ENCODE measurements around the gene PLAAT5.

The PLAAT5 gene

GRCh38 chr11:63499874-63500273, 8.9 kb upstream of the PLAAT5 start:
- no peak overlapping the region for H3K4me2 ChIP-seq (ENCODE audit: low read length)
- no peak overlapping the region for H3K27ac ChIP-seq (ENCODE audit: low read depth, low read length)
- no peaks in the 10 kb centered on the region for H3K79me2 ChIP-seq (ENCODE audit: control insufficient read depth, low read length)
- TF ChIP-seq CTCF (IDR thresholded peaks at IDR 0.05; ENCODE audit: low read depth, low read length, poor library complexity, severe bottlenecking) (no peak), EZH2phosphoT487 (IDR thresholded peaks at IDR 0.05; ENCODE audit: borderline replicate concordance, low read length) (no peak)
- H3K4me1 ChIP-seq (ENCODE audit: control insufficient read depth, low read length): no peaks in the 10 kb centered on the region
- H3F3A ChIP-seq (ENCODE audit: control insufficient read depth, insufficient read depth): no peaks in the 10 kb centered on the region
- H3K4me3 ChIP-seq (ENCODE audit: low read length): no peak overlapping the region
- peaks cover 13% of the 10 kb centered on the region for H3K27me3 ChIP-seq (ENCODE audit: control insufficient read depth, low read length)
- peaks cover 11% of the 10 kb centered on the region for H3K9me3 ChIP-seq (ENCODE audit: control insufficient read depth, insufficient read depth, low read length)
- H3K9me2 ChIP-seq (replicated peaks; ENCODE audit: control insufficient read depth, low read length): no peaks in the 10 kb centered on the region
- H4K20me1 ChIP-seq (ENCODE audit: control insufficient read depth, insufficient read depth, low read depth, low read length): no peaks in the 10 kb centered on the region
- H3K36me3 ChIP-seq (ENCODE audit: control insufficient read depth, low read length): no peaks in the 10 kb centered on the region

GRCh38 chr11:63494975-63495374, 4.0 kb upstream of the PLAAT5 start:
- no peaks in the 10 kb centered on the region for H3K9me2 ChIP-seq (replicated peaks; ENCODE audit: control insufficient read depth, low read length)
- no peak overlapping the region for H3K27ac ChIP-seq (ENCODE audit: low read depth, low read length)
- peaks cover 17% of the 10 kb centered on the region for H3K27me3 ChIP-seq (ENCODE audit: control insufficient read depth, low read length)
- TF ChIP-seq EZH2phosphoT487 (IDR thresholded peaks at IDR 0.05; ENCODE audit: borderline replicate concordance, low read length) (no peak), CTCF (IDR thresholded peaks at IDR 0.05; ENCODE audit: low read depth, low read length, poor library complexity, severe bottlenecking) (no peak)
- no peaks in the 10 kb centered on the region for H3K4me1 ChIP-seq (ENCODE audit: control insufficient read depth, low read length)
- H3F3A ChIP-seq (ENCODE audit: control insufficient read depth, insufficient read depth): no peaks in the 10 kb centered on the region
- no peak overlapping the region for H3K4me2 ChIP-seq (ENCODE audit: low read length)
- no peaks in the 10 kb centered on the region for H3K36me3 ChIP-seq (ENCODE audit: control insufficient read depth, low read length)
- H3K4me3 ChIP-seq (ENCODE audit: low read length): no peak overlapping the region
- no peaks in the 10 kb centered on the region for H3K79me2 ChIP-seq (ENCODE audit: control insufficient read depth, low read length)
- H4K20me1 ChIP-seq (ENCODE audit: control insufficient read depth, insufficient read depth, low read depth, low read length): no peaks in the 10 kb centered on the region
- H3K9me3 ChIP-seq (ENCODE audit: control insufficient read depth, insufficient read depth, low read length): peaks cover 7% of the 10 kb centered on the region; the same call in 1 of the 2 replicates

GRCh38 chr11:63493127-63493526, 2.2 kb upstream of the PLAAT5 start:
- H3F3A ChIP-seq (ENCODE audit: control insufficient read depth, insufficient read depth): no peaks in the 10 kb centered on the region
- no peaks in the 10 kb centered on the region for H3K4me1 ChIP-seq (ENCODE audit: control insufficient read depth, low read length)
- no peaks in the 10 kb centered on the region for H4K20me1 ChIP-seq (ENCODE audit: control insufficient read depth, insufficient read depth, low read depth, low read length)
- peaks cover 20% of the 10 kb centered on the region for H3K27me3 ChIP-seq (ENCODE audit: control insufficient read depth, low read length)
- H3K4me2 ChIP-seq (ENCODE audit: low read length): no peak overlapping the region
- H3K4me3 ChIP-seq (ENCODE audit: low read length): no peak overlapping the region
- no peak overlapping the region for H3K27ac ChIP-seq (ENCODE audit: low read depth, low read length)
- H3K79me2 ChIP-seq (ENCODE audit: control insufficient read depth, low read length): no peaks in the 10 kb centered on the region
- TF ChIP-seq CTCF (IDR thresholded peaks at IDR 0.05; ENCODE audit: low read depth, low read length, poor library complexity, severe bottlenecking): no peak
- TF ChIP-seq EZH2phosphoT487 (IDR thresholded peaks at IDR 0.05; ENCODE audit: borderline replicate concordance, low read length): no peak
- no peaks in the 10 kb centered on the region for H3K36me3 ChIP-seq (ENCODE audit: control insufficient read depth, low read length)
- no peaks in the 10 kb centered on the region for H3K9me2 ChIP-seq (replicated peaks; ENCODE audit: control insufficient read depth, low read length)
- H3K9me3 ChIP-seq (ENCODE audit: control insufficient read depth, insufficient read depth, low read length): peaks cover 6% of the 10 kb centered on the region; the same call in 1 of the 2 replicates

All from DOHH2 (cell line).